Psoas muscle (tissue), 8 donors: ENCODE data around the gene FFAR1. TPM values are rescaled to one million over a fixed set of nuclear protein-coding genes. Genes with fewer than 3 reads are reported as not detected.

ENCODE experiments used
- ATAC-seq, 4 donors: fragments of 200-7000 bp; cut with Tn5 transposase; one replicate each; pipeline ENCODE4 v1.9.1; 2020; ENCODE audit warnings: moderate library complexity in 3 of 4, mild to moderate bottlenecking in 2 of 4
- DNase-seq, 2 donors: peaks; one replicate each; pipeline ENCODE4 v3.0.0-alpha.2; 2020
- H3K27ac ChIP-seq: fragments of 200-600 bp; one replicate; pipeline ENCODE4 v1.8.0; 2022
- H3K27me3 ChIP-seq, 3 donors: fragments of 200-600 bp in 1 of 3; one replicate each; pipeline versions ENCODE4 v1.6.1 to v1.8.0; 2013 to 2022; ENCODE audit warnings: low read length in 2 of 3, mild to moderate bottlenecking in 2 of 3, moderate library complexity in 1 of 3; ENCODE audit not compliant: insufficient read depth in 3 of 3
- H3K36me3 ChIP-seq, 2 donors: fragments of 200-600 bp in 1 of 2; one replicate each; pipeline versions ENCODE4 v1.6.1 to v1.8.0; 2013 to 2022; ENCODE audit warnings: low read depth in 1 of 2, mild to moderate bottlenecking in 1 of 2, moderate library complexity in 1 of 2; ENCODE audit not compliant: insufficient read depth in 1 of 2
- H3K4me1 ChIP-seq: fragments of 200-600 bp; one replicate; pipeline ENCODE4 v1.8.0; 2022
- H3K4me3 ChIP-seq: fragments of 200-600 bp; one replicate; pipeline ENCODE4 v1.8.0; 2022; ENCODE audit warnings: mild to moderate bottlenecking
- H3K9me3 ChIP-seq: fragments of 200-600 bp; one replicate; pipeline ENCODE4 v1.8.0; 2022
- WGBS, 3 donors: extraction: QIAGEN DNeasy Blood & Tissue Kit; methylation state at CpG; one replicate each; pipeline versions ENCODE4 v1.1.6 to v1.1.7; 2013; 5-methylcytosine and 5-hydroxymethylcytosine counted together
- intact Hi-C, 2 donors: fragments of 100-400 bp; cut with DNase I; formaldehyde crosslinking; loops; one replicate each; pipeline versions ENCODE4 v1.11.0 to v1.14.2; 2022
- polyA plus RNA-seq, 3 donors: library from polyadenylated mRNA; stranded (reverse); fragments of 200-250 nt; gene quantifications; one replicate each; pipeline ENCODE4 v1.2.3, GENCODE V29; 2013
- total RNA-seq, 4 donors: library from RNA; stranded (reverse); fragmentation: NEBNext Ultra II Directional in 2 of 4; extraction: Animal tissue kit (Norgen Biotek cat#: 25700) in 2 of 4; gene quantifications; one replicate each; pipeline versions ENCODE4 v1.2.1 to v1.2.4, GENCODE V29; 2021 to 2023
- TF ChIP-seq, protein P1 (sequence below): fragments of 200-600 bp; IDR thresholded peaks from one replicate; pipeline ENCODE4 v1.8.0; 2022; ENCODE audit warnings: antibody characterized with exemption
- donor health status: healthy with polysubstance abuse.
- donor health status: DM: no; HTN: no; CAD: no; lungs with moderate emphysema.
- donor health status: Bipolar disorder and iron deficiency.
- donor health status: healthy.
- donor health status: DM: yes; HTN: yes; CAD: no.
- donor health status: DM: no; HTN: no; CAD: no.
- donor health status: DM: no; HTN: no; CAD: no.
- donor health status: DM: yes; HTN: yes; CAD: no.

The FFAR1 gene
- total and polyA plus RNA-seq, 7 donors, result not detected

DNA sequence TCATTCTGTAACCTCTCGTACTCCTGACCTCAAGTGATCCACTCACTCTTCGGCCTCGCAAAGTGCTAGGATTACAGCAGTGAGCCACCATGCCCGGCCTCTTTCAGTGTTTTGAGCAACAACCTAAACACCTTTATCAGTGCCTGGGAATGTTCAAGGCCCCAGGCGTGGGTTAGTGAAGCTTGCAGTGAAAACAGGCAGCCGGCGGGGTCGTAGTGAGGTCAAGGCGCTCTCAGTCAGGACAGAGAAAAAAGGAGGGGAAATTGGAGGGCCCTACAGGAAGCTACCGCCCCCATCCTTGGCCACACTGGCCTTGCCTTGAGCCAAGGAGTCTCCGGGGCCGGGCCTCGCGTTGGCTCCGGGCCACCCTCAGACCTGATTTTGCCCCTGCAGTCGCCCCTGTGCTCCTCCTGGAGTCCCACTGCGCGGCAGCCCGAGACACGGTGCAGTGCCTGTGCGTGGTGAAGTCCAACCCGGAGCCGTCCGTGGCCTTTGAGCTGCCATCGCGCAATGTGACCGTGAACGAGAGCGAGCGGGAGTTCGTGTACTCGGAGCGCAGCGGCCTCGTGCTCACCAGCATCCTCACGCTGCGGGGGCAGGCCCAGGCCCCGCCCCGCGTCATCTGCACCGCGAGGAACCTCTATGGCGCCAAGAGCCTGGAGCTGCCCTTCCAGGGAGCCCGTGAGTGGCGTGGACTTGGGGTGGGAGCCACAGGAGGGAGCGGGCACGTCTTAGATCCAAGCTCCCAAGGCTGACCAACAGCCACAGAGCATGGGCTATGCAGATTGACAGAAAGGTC is 38.0 kb upstream of the FFAR1 start:
- H3K4me3 ChIP-seq, result no peak overlapping the region
- intact Hi-C loops, result no loop called here
- H3K36me3 ChIP-seq, result no peaks in the 10 kb centered on the region
- ATAC-seq, result no peak
- TF ChIP-seq, protein P1, sequence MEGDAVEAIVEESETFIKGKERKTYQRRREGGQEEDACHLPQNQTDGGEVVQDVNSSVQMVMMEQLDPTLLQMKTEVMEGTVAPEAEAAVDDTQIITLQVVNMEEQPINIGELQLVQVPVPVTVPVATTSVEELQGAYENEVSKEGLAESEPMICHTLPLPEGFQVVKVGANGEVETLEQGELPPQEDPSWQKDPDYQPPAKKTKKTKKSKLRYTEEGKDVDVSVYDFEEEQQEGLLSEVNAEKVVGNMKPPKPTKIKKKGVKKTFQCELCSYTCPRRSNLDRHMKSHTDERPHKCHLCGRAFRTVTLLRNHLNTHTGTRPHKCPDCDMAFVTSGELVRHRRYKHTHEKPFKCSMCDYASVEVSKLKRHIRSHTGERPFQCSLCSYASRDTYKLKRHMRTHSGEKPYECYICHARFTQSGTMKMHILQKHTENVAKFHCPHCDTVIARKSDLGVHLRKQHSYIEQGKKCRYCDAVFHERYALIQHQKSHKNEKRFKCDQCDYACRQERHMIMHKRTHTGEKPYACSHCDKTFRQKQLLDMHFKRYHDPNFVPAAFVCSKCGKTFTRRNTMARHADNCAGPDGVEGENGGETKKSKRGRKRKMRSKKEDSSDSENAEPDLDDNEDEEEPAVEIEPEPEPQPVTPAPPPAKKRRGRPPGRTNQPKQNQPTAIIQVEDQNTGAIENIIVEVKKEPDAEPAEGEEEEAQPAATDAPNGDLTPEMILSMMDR, result no peak
- peaks cover 0 to 13% (median 9%) of the 10 kb centered on the region in 3 donors for H3K27me3 ChIP-seq
- DNase-seq, result peak in 1 of 2 donors; percentile 17
- H3K9me3 ChIP-seq, result no peaks in the 10 kb centered on the region
- H3K4me1 ChIP-seq, result no peaks in the 10 kb centered on the region
- no peak overlapping the region for H3K27ac ChIP-seq
- 69 to 72% (median 71%) methylated on average over 46 to 47 of the region's 47 CpGs for WGBS, 3 donors

DNA sequence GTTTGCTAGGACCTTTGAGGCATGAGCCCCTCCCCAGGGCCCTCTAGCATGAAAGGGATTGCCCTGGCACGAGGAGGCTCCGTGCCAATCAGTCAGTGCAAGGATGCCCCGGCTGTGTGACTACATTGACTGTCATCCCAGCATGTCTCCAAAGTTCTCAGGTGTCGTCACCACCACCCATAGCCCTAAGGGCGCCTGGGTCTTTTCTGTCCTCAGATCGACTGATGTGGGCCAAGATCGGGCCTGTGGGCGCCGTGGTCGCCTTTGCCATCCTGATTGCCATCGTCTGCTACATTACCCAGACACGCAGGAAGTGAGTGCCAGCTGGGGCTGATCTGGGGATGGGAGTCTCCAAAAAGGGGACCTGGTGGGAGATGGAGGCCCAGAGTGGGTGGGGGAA is 37.4 kb upstream of the FFAR1 start:
- H3K27me3 ChIP-seq, result peaks cover 0 to 13% (median 9%) of the 10 kb centered on the region in 3 donors
- intact Hi-C loops, result no loop called here
- TF ChIP-seq, protein P1, result no peak
- H3K4me3 ChIP-seq, result no peak overlapping the region
- WGBS, 3 donors, result 83 to 91% (median 87%) methylated on average over 12 of the region's 12 CpGs
- no peaks in the 10 kb centered on the region for H3K4me1 ChIP-seq
- ATAC-seq (no peak), DNase-seq (peak in 1 of 2 donors; percentile 3)
- no peak overlapping the region for H3K27ac ChIP-seq
- H3K9me3 ChIP-seq, result no peaks in the 10 kb centered on the region
- no peaks in the 10 kb centered on the region for H3K36me3 ChIP-seq

DNA sequence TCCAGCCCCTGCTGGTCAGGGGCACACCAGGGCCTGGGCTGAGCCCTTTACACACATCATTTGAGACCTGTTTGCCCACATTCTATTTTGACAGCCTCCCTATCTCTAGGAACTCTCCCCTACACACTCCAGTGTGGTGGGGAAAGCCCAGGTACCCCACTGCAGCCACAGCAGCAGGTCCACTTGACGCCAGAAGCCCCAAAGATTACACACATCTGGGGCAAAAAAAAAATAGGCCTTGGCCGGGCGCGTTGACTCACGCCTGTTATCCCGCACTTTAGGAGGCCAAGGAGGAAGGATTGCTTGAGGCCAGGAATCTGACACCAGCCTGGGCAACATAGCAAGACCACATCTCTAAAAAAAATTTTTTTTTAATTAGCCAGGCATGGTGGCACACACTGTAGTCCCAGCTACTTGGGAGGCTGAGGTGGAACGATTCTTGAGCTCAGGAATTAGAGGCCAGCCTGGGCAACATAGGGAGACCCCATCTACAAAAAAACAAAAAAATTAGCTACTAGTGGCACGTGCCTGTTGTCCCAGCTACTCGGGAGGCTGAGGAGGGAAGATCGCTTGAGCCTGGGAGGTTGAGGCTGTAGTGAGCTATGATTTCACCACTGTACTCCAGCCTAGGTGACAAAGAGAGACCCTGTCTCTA is 36.8 kb upstream of the FFAR1 start:
- H3K27me3 ChIP-seq, result peaks cover 0 to 15% (median 9%) of the 10 kb centered on the region in 3 donors
- no peaks in the 10 kb centered on the region for H3K4me1 ChIP-seq
- intact Hi-C loops, result no loop called here
- no peak for DNase-seq
- 87 to 88% (median 88%) methylated on average over 10 of the region's 10 CpGs for WGBS, 3 donors
- no peak overlapping the region for H3K4me3 ChIP-seq
- no peak for ATAC-seq
- TF ChIP-seq, protein P1, result no peak
- no peak overlapping the region for H3K27ac ChIP-seq
- H3K9me3 ChIP-seq, result no peaks in the 10 kb centered on the region
- no peaks in the 10 kb centered on the region for H3K36me3 ChIP-seq

DNA sequence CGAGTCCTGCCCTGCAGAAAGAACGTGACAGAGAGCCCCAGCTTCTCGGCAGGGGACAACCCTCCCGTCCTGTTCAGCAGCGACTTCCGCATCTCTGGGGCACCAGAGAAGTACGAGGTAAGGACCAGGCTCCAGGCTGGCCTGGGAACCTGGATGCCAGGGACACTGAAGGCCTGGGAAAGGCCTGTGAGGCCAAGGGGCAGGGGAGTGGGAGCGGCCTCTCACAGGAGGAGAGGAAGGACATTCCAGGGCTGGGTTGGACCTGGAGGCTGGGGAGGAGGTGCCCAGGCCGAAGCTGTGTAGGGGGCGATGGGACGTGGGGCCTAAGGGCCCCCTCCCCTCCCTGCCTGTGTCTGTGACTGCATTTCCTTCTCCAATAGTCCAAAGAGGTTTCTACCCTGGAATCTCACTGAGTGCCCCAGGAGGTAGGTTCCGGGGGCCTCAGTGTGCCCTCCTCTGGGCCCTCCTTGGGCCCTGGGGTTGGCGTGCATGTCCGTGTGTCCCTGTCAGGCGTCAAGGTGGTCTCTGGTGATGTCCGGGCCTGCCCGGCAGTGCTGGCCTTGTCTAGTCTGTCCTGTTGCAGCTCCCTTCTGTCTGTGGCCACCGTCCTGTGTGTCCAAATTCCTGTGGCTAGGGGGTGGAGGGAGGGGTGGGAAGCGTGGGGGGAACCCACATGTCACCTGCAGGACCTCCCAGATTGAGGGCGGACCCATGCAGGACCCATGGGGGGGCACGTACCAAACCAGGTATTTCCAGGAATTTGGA is 35.6 kb upstream of the FFAR1 start:
- Histone ChIP-seq H3K36me3 (no peaks in the 10 kb centered on the region), H3K27ac (no peak overlapping the region), H3K4me3 (no peak overlapping the region), H3K4me1 (no peaks in the 10 kb centered on the region), H3K27me3 (peaks cover 0 to 17% (median 11%) of the 10 kb centered on the region in 3 donors), H3K9me3 (no peaks in the 10 kb centered on the region)
- TF ChIP-seq, protein P1, result no peak
- 84 to 88% (median 86%) methylated on average over 20 to 21 of the region's 21 CpGs for WGBS, 3 donors
- intact Hi-C loops, result no loop called here
- no peak for ATAC-seq
- DNase-seq, result no peak
